NCI-H1105 treated with DMSO at 0.1 percent for 48 hours (cell line): ENCODE measurements around the gene RNU1-1.
"Not testable (repeated sequence)": the region's sequence is repeated elsewhere in the genome, so short reads cannot be mapped to it uniquely, and the experiment has no call there.

Experiments used
- DNase-seq: peaks from one replicate; lab custom pipeline; 2025; lab: John Stamatoyannopoulos, UW

The RNU1-1 gene

GRCh38 chr1:16514107-16515055, at the start of gene RNU1-1:
Gene RNU1-1 (minus strand): TSS chr1:16514285.
- peak; percentile 68 for DNase-seq

- not testable (repeated sequence) for DNase-seq
These were observed 47.0 kb upstream of the RNU1-1 start for GRCh38 chr1:16561035-16561434.

GRCh38 chr1:16560498-16560897, 46.4 kb upstream of the RNU1-1 start:
- not testable (repeated sequence) for DNase-seq

- not testable (repeated sequence) for DNase-seq
These were observed 45.6 kb upstream of the RNU1-1 start for GRCh38 chr1:16559688-16560087.

- DNase-seq, result not testable (repeated sequence)
These were observed 42.9 kb upstream of the RNU1-1 start for GRCh38 chr1:16557034-16557433.

GRCh38 chr1:16553244-16553643, 39.2 kb upstream of the RNU1-1 start:
- not testable (repeated sequence) for DNase-seq

DNA sequence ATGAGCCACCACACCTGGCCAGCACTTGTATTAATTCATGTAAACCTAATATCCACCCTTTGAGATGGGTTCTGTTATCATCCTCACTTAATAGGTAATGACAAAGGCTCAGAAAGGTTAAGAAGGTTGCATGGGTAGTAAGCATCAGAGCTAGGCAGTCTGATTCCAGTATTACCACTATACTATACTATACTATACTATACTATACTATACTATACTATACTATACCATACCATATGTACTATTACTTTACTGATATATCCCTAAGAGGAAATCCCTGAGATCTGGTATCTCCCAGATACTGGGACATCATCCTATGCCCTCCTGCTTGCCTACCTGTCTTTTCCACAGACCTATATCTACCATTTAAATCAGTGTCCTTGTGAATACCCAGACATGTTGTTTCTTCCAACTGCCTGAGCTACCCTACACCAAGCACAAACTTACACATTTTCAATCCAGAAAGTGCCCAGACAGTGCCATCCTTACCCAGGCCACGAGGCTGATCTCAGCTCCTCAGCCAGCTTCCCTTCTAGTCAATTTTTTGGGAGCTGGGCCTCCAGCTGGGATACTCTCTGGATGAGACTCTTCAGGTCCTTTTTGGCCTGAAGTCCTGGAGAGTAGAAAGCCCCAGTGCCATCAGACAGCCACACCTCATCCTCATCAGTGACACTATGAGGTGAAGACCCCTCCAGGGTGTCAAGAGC, 36.3 kb upstream of the RNU1-1 start:
- DNase-seq, result not testable (repeated sequence)

GRCh38 chr1:16549545-16549944, 35.5 kb upstream of the RNU1-1 start:
- not testable (repeated sequence) for DNase-seq

- DNase-seq, result not testable (repeated sequence)
These were observed 33.6 kb upstream of the RNU1-1 start for GRCh38 chr1:16547502-16548241.

GRCh38 chr1:16545682-16546095, 31.6 kb upstream of the RNU1-1 start:
- peak; percentile 10 for DNase-seq

DNA sequence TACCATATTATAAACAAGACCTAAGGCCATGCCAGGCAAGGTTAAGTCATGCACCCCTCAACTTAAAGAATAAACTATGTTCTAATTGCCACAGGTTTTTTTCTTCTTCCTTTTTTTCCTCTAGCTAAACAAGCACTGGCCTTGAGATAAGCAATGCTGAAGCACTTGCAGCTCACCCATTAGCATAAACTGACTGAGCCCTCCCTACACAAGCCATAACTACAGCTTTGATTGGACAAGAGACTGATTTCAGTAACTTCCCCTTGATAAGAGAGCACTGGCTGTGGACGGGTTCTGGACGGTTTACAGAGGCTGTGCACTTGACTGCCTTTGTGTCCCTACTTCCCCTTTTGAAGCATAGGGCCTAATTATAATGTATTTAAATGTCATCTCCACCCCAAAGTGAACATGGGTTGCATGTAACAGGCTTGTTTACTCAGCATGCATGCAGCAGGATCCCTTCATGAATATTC, 26.4 kb upstream of the RNU1-1 start:
- DNase-seq, result not testable (repeated sequence)

GRCh38 chr1:16537528-16537927, 23.4 kb upstream of the RNU1-1 start:
- not testable (repeated sequence) for DNase-seq

GRCh38 chr1:16536796-16537195, 22.7 kb upstream of the RNU1-1 start:
- not testable (repeated sequence) for DNase-seq

DNA sequence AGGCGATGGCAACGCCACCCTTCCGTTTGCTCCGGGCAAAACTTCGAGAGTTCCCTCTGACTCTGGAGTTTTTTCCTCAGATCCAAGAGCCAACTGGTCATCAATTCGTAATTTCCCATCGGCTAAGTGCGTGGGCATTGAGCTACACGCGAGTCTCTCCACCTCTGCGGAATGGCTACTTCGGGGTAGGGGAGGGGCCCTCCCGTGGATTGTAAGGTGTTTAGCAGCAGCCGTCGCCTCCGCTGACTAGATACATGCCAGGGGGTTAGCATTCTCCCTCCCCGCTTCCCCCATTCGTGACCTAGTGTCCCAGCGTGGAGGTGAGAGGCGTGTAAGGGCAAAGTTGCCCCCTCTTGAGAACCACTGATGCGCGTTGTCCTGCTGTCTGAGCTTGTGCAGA, 21.8 kb upstream of the RNU1-1 start:
- DNase-seq, result not testable (repeated sequence)

GRCh38 chr1:16535487-16535886, 21.4 kb upstream of the RNU1-1 start:
- not testable (repeated sequence) for DNase-seq

DNA sequence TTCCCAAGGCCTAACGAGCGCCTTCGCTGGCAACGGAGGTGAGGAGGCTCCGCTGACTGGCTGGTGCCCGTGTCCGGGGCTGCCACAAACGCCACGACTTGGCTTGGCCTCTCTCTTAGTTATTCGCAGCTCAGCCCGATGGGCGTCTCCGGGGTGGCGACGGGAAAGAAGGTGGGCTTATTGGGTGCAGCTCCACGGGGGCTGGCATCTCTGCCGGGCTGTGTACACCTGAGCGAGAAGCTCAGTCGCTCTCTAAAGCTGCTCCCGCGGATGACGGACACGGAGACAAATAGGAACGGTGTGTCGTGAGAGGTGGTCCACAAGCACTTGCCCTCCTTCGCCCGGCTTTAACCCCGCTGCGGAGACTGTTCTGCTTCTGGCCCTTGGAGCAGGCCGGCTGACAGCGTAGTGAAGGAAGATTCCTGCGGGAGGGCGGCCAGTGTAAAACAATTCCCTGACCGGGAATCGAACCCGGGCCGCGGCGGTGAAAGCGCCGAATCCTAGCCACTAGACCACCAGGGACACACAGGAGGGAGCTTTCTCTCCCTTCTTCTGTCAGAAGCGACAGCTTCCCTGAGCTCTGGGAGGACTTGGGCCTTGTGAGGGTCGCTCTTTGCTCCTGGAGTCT, 20.9 kb upstream of the RNU1-1 start:
- not testable (repeated sequence) for DNase-seq

- not testable (repeated sequence) for DNase-seq
These were observed 20.2 kb upstream of the RNU1-1 start for GRCh38 chr1:16534239-16534828.

GRCh38 chr1:16532235-16532991, 18.3 kb upstream of the RNU1-1 start:
- not testable (repeated sequence) for DNase-seq

DNA sequence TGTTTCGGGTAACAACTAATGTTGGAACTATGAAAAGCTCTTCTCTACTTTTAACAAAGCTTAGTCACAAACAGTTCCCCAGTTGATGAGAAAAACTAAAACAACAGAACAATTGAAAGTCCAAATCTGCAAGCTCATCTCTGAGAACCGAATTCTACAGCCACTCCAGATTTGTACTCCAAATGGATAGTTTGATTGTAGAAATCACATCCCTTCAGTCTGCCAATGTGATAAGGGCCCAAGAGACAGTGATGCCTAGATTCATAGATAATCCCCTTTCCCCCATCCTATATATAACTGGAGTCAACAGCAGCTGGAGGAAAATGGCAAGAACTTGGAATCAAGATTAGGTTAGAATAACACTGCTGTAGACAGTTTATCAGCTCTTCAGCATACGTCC, 14.3 kb upstream of the RNU1-1 start:
- not testable (repeated sequence) for DNase-seq

- not testable (repeated sequence) for DNase-seq
These were observed 11.7 kb upstream of the RNU1-1 start for GRCh38 chr1:16525769-16526168.
